Measurements from ENCODE around the gene PLXDC2.

- TF ChIP-seq CTCF (IDR thresholded peaks at IDR 0.05) (no peak), POLR2A (IDR thresholded peaks at IDR 0.05) (no peak)
Observed at GRCh38 chr10:19933772-19934171, 117.5 kb downstream of the PLXDC2 start.
